SU-DHL-6 (cell line): ENCODE results near the gene HNRNPM.

Source experiments
- H2AFZ ChIP-seq: fragments of 200-600 bp; sonication (generic); 2 replicates; pipeline ENCODE4 v1.6.1; 2014; ENCODE audit warnings: low read depth, mild to moderate bottlenecking, moderate library complexity, mixed read lengths, antibody characterized with exemption, low read length; ENCODE audit not compliant: severe bottlenecking
- H3F3A ChIP-seq: fragments of 200-600 bp; shearing (Covaris generic); 2 replicates; pipeline ENCODE4 v1.6.0; 2016; ENCODE audit warnings: antibody characterized with exemption, mild to moderate bottlenecking; ENCODE audit not compliant: insufficient read depth
- H3K27ac ChIP-seq: fragments of 200-600 bp; sonication (generic); 2 replicates; pipeline ENCODE4 v1.5.1; 2016; ENCODE audit warnings: low read depth, mild to moderate bottlenecking, low read length, moderate library complexity, mixed read lengths
- H3K27me3 ChIP-seq: fragments of 200-600 bp; sonication (generic), shearing (Covaris generic); 2 replicates; pipeline ENCODE4 v1.6.0; 2014; ENCODE audit warnings: mild to moderate bottlenecking, low read length
- H3K36me3 ChIP-seq: fragments of 200-600 bp; sonication (generic); 2 replicates; pipeline ENCODE4 v1.6.1; 2014; ENCODE audit warnings: mild to moderate bottlenecking, low read length, mixed read lengths
- H3K4me2 ChIP-seq: fragments of 300-600, 200-600 bp; shearing (Covaris generic), sonication (generic); 2 replicates; pipeline ENCODE4 v1.6.0; 2014; ENCODE audit warnings: low read length, low read depth, mild to moderate bottlenecking; ENCODE audit not compliant: poor library complexity, severe bottlenecking
- H3K4me3 ChIP-seq: fragments of 200-600 bp; sonication (generic); 2 replicates; pipeline ENCODE4 v1.5.1; 2014; ENCODE audit warnings: antibody characterized with exemption, low read length, mild to moderate bottlenecking, mixed read lengths; ENCODE audit not compliant: insufficient read depth, poor library complexity, severe bottlenecking
- H3K79me2 ChIP-seq: fragments of 200-600 bp; sonication (generic); 2 replicates; pipeline ENCODE4 v1.6.1; 2014; ENCODE audit warnings: mild to moderate bottlenecking, low read length, moderate library complexity; ENCODE audit not compliant: insufficient read depth
- H3K9ac ChIP-seq: fragments of 200-600 bp; sonication (generic); 2 replicates; pipeline ENCODE4 v1.7.0; 2014; ENCODE audit warnings: mild to moderate bottlenecking, low read length
- H3K9me2 ChIP-seq: fragments of 200-600 bp; sonication (generic); replicated peaks from 2 replicates; pipeline ENCODE4 v1.6.1; 2014; ENCODE audit warnings: low read length; ENCODE audit not compliant: insufficient read depth
- H3K9me3 ChIP-seq: fragments of 200-600 bp; sonication (generic); 2 replicates; pipeline ENCODE4 v1.6.1; 2014; ENCODE audit warnings: low read length, mixed read lengths; ENCODE audit not compliant: insufficient read depth
- H4K20me1 ChIP-seq: fragments of 200-600 bp; sonication (generic); 2 replicates; pipeline ENCODE4 v1.6.1; 2014; ENCODE audit warnings: low read depth, mild to moderate bottlenecking, antibody characterized with exemption, low read length, moderate library complexity, mixed read lengths
- EZH2phosphoT487 ChIP-seq: fragments of 200-600 bp; sonication (generic), shearing (Covaris generic); conservative IDR thresholded peaks from 2 replicates; pipeline ENCODE4 v1.6.1; 2018; ENCODE audit warnings: mild to moderate bottlenecking, antibody characterized with exemption, low read length, moderate library complexity, mixed read lengths
- TF ChIP-seq, protein P1 (sequence below): fragments of 200-600 bp; sonication (generic); IDR thresholded peaks from one replicate; pipeline ENCODE4 v1.5.1; 2017; ENCODE audit warnings: antibody characterized with exemption, mild to moderate bottlenecking, low read length, moderate library complexity; ENCODE audit not compliant: insufficient read depth, poor library complexity, severe bottlenecking

HNRNPM gene

DNA sequence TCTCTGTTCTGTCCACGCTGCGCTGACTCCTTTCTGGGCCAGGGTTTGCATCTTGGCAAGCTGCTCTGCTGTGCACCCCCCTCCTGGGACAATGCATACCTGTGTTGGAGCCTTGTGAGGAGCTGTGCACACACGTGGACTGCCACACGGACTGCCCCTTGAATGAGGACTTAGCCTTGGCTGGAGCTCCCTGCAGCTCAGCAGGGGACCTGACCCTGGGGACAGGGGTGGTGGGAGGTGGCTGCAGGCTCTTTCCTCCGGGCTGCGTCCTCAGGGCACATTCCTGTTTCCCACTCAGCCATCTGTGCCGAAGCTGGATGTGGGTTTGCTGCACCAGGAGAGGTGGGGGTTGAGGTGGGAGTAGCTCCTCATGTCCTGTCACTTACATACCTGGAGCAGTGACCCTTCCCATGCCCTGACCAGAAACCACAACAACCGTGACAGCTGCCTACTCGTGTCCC lies 46.4 kb upstream of the HNRNPM start:
- no peak overlapping the region for H3K9ac ChIP-seq
- H3K36me3 ChIP-seq, result no peaks in the 10 kb centered on the region
- no peak overlapping the region for H3K27ac ChIP-seq
- H3K4me3 ChIP-seq, result no peak overlapping the region
- no peaks in the 10 kb centered on the region for H3K9me2 ChIP-seq
- peaks cover 53% of the 10 kb centered on the region for H3K79me2 ChIP-seq
- H2AFZ ChIP-seq, result no peak overlapping the region
- no peaks in the 10 kb centered on the region; the same call in 1 of the 2 replicates for H4K20me1 ChIP-seq
- H3K9me3 ChIP-seq, result no peaks in the 10 kb centered on the region
- no peaks in the 10 kb centered on the region for H3F3A ChIP-seq
- H3K4me2 ChIP-seq, result no peak overlapping the region
- TF ChIP-seq, protein P1, sequence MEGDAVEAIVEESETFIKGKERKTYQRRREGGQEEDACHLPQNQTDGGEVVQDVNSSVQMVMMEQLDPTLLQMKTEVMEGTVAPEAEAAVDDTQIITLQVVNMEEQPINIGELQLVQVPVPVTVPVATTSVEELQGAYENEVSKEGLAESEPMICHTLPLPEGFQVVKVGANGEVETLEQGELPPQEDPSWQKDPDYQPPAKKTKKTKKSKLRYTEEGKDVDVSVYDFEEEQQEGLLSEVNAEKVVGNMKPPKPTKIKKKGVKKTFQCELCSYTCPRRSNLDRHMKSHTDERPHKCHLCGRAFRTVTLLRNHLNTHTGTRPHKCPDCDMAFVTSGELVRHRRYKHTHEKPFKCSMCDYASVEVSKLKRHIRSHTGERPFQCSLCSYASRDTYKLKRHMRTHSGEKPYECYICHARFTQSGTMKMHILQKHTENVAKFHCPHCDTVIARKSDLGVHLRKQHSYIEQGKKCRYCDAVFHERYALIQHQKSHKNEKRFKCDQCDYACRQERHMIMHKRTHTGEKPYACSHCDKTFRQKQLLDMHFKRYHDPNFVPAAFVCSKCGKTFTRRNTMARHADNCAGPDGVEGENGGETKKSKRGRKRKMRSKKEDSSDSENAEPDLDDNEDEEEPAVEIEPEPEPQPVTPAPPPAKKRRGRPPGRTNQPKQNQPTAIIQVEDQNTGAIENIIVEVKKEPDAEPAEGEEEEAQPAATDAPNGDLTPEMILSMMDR, result no peak
- no peak for TF ChIP-seq EZH2phosphoT487
- H3K27me3 ChIP-seq, result no peaks in the 10 kb centered on the region

DNA sequence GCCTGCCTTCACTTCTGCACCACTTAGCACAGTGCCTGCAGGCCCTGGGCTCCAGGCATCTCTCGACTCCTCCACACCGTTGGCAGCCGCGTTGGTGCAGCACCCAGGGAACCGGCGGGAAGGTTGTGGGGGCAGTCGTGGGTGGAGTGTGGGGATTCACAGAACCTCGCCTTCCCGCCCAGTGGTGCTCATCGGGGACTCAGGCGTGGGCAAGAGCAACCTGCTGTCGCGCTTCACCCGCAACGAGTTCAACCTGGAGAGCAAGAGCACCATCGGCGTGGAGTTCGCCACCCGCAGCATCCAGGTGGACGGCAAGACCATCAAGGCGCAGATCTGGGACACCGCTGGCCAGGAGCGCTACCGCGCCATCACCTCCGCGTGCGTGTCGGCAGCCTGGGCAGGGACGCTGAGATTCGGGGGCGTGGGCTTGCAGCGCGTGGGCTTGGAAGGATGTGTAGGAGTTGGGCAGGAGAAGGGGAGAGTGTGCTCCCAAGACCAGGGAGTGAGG lies 45.0 kb upstream of the HNRNPM start:
- TF ChIP-seq EZH2phosphoT487, result no peak
- TF ChIP-seq, protein P1, result no peak
- no peak overlapping the region for H3K27ac ChIP-seq
- H4K20me1 ChIP-seq, result no peaks in the 10 kb centered on the region; the same call in 1 of the 2 replicates
- no peaks in the 10 kb centered on the region for H3K27me3 ChIP-seq
- no peak overlapping the region for H3K4me2 ChIP-seq
- no peaks in the 10 kb centered on the region for H3K36me3 ChIP-seq
- H2AFZ ChIP-seq, result no peak overlapping the region
- no peak overlapping the region for H3K4me3 ChIP-seq
- peaks cover 40% of the 10 kb centered on the region for H3K79me2 ChIP-seq
- H3F3A ChIP-seq, result no peaks in the 10 kb centered on the region
- no peaks in the 10 kb centered on the region for H3K9me3 ChIP-seq
- no peaks in the 10 kb centered on the region for H3K9me2 ChIP-seq
- H3K9ac ChIP-seq, result no peak overlapping the region

DNA sequence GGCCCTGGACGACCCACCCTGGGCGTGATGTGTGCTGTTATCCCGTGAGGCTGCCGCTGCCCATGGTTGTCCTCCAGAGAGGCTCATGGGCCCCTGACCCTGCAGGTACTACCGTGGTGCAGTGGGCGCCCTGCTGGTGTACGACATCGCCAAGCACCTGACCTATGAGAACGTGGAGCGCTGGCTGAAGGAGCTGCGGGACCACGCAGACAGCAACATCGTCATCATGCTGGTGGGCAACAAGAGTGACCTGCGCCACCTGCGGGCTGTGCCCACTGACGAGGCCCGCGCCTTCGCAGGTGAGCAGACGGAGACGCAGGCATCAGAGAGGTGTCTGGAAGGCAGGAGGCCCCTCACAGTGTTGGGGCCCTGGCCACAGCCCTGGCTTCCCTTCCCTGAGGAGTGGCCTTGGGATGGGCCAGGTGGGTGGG lies 42.8 kb upstream of the HNRNPM start:
- H3K36me3 ChIP-seq, result no peaks in the 10 kb centered on the region

More for the DNA sequence above, 42.8 kb upstream of the HNRNPM start:
- no peak overlapping the region for H3K27ac ChIP-seq
- TF ChIP-seq, protein P1, result no peak
- TF ChIP-seq EZH2phosphoT487, result no peak
- no peaks in the 10 kb centered on the region for H3K27me3 ChIP-seq
- H3K9me2 ChIP-seq, result no peaks in the 10 kb centered on the region
- no peak overlapping the region for H3K4me3 ChIP-seq
- H3K79me2 ChIP-seq, result peaks cover 21% of the 10 kb centered on the region
- no peaks in the 10 kb centered on the region; the same call in 1 of the 2 replicates for H4K20me1 ChIP-seq
- H3F3A ChIP-seq, result no peaks in the 10 kb centered on the region
- no peak overlapping the region for H3K9ac ChIP-seq
- no peaks in the 10 kb centered on the region for H3K9me3 ChIP-seq
- H2AFZ ChIP-seq, result no peak overlapping the region
- no peak overlapping the region for H3K4me2 ChIP-seq
